Suprapubic skin (tissue), 4 donors: Measurements from ENCODE around the gene ZSWIM8.

ENCODE experiments used
- POLR2A ChIP-seq, 2 donors: fragments of 450-650 bp; IDR thresholded peaks; one replicate each; pipeline ENCODE4 v1.6.1; 2017; ENCODE audit warnings: antibody characterized with exemption in 2 of 2, mild to moderate bottlenecking in 2 of 2, moderate library complexity in 2 of 2
- POLR2AphosphoS5 ChIP-seq, 3 donors: sonication (generic); formaldehyde crosslinking; IDR thresholded peaks; one replicate each; pipeline ENCODE4 v1.6.1; 2017; ENCODE audit warnings: antibody characterized with exemption in 3 of 3

GRCh38 chr10:73762915-73763314 is 22.5 kb upstream of the ZSWIM8 start:
- no peak for TF ChIP-seq POLR2AphosphoS5 (IDR thresholded peaks at IDR 0.05)
- no peak for TF ChIP-seq POLR2A (IDR thresholded peaks at IDR 0.05)
